GM18909 (cell line): ENCODE measurements around the gene BNIP5.

Experiments used
- ATAC-seq: cut with Tn5 transposase; IDR thresholded peaks from one replicate; pipeline ENCODE4 v1.9.1; 2021; ENCODE audit warnings: mild to moderate bottlenecking; ENCODE audit not compliant: unreplicated experiment, poor library complexity

Gene BNIP5

DNA sequence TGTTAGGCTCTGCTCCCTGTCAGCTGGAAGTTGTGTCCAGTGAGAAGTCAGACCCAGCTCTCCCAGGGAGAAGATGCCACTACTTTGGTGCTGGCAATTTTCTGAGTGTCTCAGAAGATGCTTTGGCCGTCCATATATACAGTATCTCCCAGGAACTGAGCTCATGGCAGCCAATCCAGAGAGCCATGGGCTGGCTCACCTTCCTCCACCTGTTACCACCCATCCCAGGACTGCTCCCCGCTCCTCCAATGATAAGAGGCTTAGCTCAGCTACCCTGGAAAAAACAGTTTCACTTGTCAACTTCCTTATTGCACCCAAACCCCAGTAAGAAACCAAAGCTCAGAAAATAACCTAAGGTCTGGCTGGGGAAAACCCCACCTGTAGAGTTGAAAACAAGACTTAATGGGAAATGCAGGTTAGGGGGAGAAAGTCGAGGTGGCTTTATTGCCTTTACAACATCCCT, at the start of gene BNIP5:
TSS of gene BNIP5 (minus strand) at position 110 of the 463 bp plus-strand sequence. CDS start 6,198 bp downstream, outside the sequence.
- no peak for ATAC-seq

DNA sequence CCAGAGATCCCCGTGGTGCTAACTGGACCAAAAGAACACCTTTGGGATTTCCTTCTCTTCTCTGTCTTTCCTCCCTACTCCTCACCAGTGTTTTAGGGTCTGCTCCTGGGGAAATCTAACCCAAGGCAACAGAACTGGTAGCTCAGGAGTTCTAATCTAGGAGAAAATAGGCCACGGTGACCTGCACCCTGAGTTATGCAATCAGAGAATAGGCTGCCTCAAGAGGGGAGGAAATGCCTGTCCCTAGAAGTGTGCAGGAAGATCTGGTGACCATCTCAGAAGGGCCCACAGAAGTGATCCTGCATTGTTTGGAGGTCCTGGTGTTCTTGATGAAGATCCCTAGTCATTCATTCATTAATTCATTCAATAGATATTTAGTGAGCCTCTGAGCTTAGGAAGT, 47.4 kb upstream of the BNIP5 start:
- no peak for ATAC-seq

- ATAC-seq, result no peak
Measured at GRCh38 chr6:36383606-36384005, 46.9 kb upstream of the BNIP5 start.

DNA sequence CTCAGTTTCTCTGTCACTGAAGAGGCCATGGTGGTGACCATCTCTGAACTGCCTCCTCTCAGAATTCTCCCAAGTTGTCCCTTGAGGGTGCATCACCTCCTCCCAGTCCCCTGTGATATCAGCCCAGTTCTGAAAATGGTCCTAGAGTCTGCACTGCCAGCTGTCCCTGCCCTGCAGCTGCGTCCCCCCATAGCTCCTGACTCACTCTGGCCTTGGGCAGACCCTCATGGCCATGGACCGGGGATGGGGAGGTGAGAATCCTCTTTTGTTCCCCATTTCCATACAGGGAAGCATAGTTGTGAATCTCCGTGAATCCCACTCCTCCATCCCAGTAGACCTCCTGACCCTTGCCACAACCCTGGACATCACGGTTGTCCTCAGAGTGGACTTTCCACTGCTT, 46.3 kb upstream of the BNIP5 start:
- no peak for ATAC-seq

GRCh38 chr6:36381502-36382389, 45.1 kb upstream of the BNIP5 start:
- ATAC-seq, result no peak

GRCh38 chr6:36380166-36380565, 43.5 kb upstream of the BNIP5 start:
- no peak for ATAC-seq

- ATAC-seq, result no peak
Measured at GRCh38 chr6:36378936-36379335, 42.2 kb upstream of the BNIP5 start.

- no peak for ATAC-seq
Measured at GRCh38 chr6:36378243-36378920, 41.7 kb upstream of the BNIP5 start.

DNA sequence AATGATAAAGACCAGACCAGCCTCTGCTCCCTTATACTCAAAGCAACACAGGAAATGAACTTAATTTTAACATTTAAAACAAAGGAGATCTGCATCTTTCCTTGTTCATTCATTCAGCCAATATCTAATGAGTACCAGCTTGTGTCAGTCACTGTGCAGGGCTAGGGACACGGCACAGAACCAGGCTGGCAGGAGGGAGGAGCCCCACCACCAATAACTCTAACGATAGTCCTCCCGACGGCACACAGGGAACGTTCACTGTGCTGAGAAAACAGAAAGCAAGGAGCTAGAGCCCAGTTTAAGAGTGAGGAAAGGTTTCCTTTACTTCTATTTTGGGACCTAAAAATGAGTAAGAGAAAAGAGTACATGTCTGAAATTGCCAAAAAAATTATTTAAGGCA, 40.9 kb upstream of the BNIP5 start:
- ATAC-seq, result no peak

DNA sequence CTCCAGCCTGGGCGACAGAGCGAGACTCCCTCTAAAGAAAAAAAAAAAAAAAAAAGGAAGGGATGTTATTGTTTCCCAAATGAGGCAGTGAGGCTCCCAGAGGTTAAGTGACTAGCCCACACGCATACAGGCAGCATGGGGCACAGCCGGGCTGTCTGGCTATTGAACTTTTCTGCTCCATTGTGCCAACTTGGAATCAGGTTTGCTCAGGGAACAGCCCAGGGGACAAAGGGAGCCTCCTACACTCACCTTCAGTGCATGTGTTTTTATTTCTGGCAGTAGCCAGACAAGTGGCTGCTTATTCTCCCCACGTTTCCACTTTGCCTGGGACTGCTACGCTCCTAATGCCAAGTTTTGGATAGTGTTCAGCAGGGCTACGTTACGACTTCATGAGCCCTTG, 40.1 kb upstream of the BNIP5 start:
- no peak for ATAC-seq

DNA sequence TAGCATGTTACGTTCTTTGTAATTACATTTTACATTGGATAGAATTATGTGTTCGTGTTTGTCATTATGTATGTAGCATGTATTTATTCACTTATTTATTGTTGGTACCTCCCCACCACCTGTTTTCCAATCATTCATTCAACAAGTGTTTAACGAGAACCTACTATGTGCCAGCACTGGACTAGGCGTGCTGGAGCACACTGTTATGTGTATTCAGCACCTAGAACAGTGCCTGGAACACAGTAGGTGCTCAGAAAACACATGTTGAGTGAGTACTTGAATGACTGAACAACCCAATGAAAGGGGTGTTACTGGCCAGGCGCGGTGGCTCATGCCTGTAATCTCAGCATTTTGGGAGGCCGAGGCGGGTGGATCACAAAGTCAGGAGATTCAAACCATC, 39.5 kb upstream of the BNIP5 start:
- no peak for ATAC-seq

DNA sequence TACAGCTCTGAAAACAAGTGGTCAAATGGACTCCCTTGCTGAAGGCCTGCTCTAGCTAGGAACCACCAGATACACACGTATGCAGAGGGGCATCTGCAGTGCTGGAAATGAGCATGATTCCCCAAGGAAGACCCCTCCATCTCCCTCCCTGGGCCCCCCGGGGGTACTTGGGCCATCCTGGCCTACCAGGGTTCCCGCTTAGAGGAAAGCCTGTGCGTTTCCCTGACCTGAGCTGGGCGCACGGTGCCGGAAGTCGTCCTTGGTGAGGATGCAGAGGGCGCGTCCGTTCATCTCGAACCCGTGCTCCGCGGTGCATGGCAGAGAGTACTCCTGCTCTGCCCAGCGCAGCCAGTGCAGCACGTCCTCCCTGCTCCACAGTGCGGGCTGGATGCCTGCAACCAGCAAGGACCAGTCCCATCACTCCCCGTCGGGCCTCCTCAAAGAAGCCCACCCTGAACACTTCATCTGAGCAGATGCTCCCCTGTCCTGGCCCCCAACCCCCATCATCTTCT, 39.0 kb upstream of the BNIP5 start:
- no peak for ATAC-seq

DNA sequence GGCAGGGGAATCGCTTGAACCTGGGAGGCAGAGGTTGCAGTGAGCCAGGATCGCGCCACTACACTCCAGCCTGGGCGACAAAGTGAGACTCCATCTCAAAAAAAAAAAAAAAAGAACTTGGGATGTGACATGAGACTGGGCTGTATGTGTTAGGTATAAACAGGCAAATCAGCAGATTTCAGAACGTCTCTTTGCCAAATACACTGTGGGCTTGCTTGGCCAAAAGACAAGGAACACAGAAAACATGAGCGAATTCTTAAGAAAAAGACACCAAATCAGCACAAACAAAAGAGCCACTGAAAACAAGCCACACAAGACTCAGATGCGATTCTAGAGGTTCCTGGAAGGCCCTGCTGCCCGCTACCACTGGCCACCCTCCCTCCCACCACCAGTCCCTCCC, 38.3 kb upstream of the BNIP5 start:
- no peak for ATAC-seq

- no peak for ATAC-seq
Measured at GRCh38 chr6:36374194-36374593, 37.5 kb upstream of the BNIP5 start.

- ATAC-seq, result no peak
Measured at GRCh38 chr6:36373368-36374019, 36.8 kb upstream of the BNIP5 start.

GRCh38 chr6:36372088-36372487, 35.4 kb upstream of the BNIP5 start:
- no peak for ATAC-seq

DNA sequence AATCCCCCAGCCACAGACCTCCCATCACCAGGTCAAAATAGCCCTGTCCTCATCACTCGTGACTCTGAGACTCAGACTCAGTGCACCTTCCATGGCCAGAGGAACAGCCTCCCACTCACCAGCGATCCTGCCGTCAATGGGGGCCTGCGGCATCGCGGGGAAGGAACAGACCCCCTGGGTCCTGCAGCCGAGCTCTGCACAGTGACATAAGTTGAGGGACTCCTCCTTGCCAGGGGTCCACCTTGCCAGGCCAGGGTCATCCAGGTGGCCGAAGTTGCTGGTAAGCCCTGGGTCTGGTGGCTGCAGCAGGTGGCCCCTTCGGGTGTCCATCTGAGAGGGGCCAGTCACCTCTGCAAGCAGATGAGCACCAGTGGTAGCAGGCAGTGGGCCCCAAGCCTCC, 34.5 kb upstream of the BNIP5 start:
- no peak for ATAC-seq

DNA sequence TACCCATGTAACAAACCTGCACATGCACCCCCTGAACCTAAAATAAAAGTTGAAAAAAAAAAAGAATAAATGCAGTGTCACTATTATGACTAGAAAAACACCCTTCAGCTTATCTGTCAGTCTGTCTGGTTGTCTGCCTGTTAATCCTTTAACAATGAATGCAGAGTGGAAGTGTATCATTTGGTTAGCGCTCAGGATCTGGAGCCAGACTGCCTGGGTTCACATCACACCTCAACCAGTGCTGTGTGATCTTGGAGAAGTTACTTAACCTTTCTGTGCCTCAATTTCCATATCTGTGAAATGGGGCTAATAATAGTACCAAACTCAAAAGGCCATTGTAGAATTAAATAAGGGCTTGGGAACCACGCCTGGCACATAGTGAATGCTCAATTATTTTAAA, 34.0 kb upstream of the BNIP5 start:
- no peak for ATAC-seq

DNA sequence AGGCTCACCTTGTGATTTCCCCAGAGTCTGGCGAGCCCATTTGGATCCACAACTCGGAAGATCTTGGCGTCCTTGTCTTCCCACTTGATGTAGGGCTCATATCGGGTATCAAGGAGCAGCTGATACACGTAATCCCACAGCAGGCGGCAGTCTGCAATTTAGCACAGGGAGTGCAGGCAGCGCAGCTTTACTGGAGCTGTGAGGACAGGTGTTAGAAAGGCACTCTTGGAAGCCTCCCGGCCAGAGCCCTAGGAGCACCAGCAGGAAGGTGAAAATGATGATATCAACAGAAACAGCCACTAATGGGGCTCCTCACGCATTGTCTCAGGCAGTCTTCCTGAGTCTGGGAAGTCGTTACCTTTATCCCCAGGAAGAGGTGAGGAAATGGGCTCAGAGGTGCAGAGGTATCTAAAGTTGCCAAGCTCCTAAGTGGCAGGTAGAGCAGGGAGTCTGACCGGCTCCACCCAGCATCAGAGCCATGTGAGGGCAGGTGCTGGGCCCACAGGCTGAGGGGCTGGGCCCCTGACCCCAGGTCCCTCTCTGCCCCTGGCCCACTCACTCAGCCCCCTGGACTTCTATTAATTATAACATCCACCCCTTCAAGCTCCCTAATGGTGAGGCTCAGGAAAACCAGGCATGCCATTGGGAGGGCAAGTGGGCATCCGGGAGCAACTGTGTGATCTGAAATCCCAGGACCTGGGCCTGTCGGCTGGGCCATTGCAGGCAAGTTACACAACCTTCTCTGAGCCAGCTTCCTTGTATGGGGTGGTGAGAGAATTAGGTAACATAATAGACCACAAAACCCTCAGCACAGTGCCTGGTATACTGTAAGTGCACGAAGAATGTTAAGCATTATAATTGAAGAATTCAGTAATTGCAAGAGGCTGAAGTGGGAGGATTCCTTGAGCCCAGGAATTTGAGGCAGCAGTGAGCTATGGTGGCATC, 32.5 kb upstream of the BNIP5 start:
- ATAC-seq, result no peak

- no peak for ATAC-seq
Measured at GRCh38 chr6:36368421-36368820, 31.7 kb upstream of the BNIP5 start.
